Measurements from ENCODE around the gene HOXC4.

Gene HOXC4

DNA sequence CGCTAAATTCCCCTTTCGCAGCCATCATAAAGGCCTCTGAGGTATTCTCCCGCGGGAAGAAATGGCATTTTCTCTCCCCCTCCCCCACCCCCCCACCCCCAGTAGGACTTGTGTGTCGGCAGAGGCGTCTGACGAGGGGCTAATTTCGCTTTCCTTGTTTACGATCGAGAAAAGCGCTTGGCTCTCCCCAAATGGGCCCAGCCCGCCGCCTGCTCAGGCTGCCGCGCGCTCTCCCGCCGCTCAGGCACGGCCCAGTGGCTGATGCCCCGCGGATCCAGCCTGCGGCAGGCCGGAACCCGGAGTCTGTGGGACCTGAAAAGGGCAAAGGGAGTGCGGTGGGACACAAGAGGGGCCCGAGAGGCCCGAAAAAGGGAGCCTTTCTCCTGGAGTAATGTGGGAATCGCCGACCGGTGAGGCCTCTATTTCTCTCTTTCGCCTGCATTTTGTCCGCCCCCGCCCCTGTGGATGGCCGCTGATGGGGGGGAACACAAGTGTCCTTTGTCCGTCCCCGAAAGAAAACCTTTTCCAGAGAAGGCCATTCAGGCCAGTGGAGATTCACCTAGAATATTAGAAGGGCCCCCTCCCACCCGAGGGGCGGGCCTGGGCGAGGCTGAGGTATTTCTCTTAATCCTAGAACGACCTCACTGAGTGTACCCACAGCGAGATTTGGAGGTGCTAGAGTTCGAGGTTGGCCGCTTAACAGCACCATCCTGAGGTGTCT is 34.4 kb upstream of the HOXC4 start:
- Histone ChIP-seq H3K4me2 (ENCODE audit: low read length) (no peak overlapping the region), H2AFZ (no peak overlapping the region), H3K4me1 (no peaks in the 10 kb centered on the region), H3K4me3 (ENCODE audit: low read depth, low read length) (no peak overlapping the region), H3K9me3 (ENCODE audit: control insufficient read depth, low read length) (no peaks in the 10 kb centered on the region), H3K27me3 (ENCODE audit: control insufficient read depth, insufficient read depth, low read length) (peaks cover 21% of the 10 kb centered on the region), H3K79me2 (no peaks in the 10 kb centered on the region), H3K27ac (no peak overlapping the region), H3K36me3 (ENCODE audit: control insufficient read depth, insufficient read depth, low read length) (no peaks in the 10 kb centered on the region), H3K9ac (no peak overlapping the region)
- TF ChIP-seq, protein P1, sequence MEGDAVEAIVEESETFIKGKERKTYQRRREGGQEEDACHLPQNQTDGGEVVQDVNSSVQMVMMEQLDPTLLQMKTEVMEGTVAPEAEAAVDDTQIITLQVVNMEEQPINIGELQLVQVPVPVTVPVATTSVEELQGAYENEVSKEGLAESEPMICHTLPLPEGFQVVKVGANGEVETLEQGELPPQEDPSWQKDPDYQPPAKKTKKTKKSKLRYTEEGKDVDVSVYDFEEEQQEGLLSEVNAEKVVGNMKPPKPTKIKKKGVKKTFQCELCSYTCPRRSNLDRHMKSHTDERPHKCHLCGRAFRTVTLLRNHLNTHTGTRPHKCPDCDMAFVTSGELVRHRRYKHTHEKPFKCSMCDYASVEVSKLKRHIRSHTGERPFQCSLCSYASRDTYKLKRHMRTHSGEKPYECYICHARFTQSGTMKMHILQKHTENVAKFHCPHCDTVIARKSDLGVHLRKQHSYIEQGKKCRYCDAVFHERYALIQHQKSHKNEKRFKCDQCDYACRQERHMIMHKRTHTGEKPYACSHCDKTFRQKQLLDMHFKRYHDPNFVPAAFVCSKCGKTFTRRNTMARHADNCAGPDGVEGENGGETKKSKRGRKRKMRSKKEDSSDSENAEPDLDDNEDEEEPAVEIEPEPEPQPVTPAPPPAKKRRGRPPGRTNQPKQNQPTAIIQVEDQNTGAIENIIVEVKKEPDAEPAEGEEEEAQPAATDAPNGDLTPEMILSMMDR (IDR thresholded peaks at IDR 0.05) = no peak

DNA sequence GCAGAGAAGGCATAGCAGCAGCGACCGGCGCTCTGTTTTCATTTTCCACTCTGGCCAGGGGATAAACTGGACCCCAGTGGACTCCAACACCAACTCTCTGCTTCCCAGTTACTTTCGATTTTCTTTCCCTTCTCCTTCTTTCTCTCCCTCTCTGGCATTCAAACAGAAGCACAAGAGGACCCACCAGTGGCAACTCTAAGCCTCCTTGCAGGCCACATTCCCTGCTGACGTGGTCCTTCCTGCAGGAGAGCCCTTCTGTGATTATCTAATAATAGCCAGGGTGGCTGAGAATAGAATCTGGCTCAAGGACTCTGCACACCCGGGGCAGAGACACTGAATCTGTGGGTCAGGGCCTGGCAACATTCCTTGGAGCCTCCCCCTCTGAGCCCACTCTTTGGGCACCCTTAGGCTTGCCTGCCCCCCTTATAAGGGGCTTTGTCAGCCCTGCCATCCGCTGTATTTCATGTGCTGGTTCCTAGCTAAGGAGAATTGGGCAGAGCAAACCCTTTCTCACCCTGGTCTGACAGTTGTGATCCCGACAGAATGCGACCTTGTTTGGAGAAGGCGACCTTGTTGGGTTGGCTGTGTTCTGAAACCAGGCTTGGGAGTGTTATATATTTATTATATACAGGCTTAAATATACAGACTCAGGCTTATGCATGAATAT is 33.6 kb upstream of the HOXC4 start:
- Histone ChIP-seq H3K4me2 (ENCODE audit: low read length) (no peak overlapping the region), H3K9ac (no peak overlapping the region), H3K27ac (no peak overlapping the region), H3K4me1 (no peaks in the 10 kb centered on the region), H3K4me3 (ENCODE audit: low read depth, low read length) (no peak overlapping the region), H3K9me3 (ENCODE audit: control insufficient read depth, low read length) (no peaks in the 10 kb centered on the region), H2AFZ (no peak overlapping the region), H3K27me3 (ENCODE audit: control insufficient read depth, insufficient read depth, low read length) (peaks cover 21% of the 10 kb centered on the region), H3K36me3 (ENCODE audit: control insufficient read depth, insufficient read depth, low read length) (no peaks in the 10 kb centered on the region), H3K79me2 (no peaks in the 10 kb centered on the region)
- TF ChIP-seq, protein P1 (IDR thresholded peaks at IDR 0.05) = no peak

DNA sequence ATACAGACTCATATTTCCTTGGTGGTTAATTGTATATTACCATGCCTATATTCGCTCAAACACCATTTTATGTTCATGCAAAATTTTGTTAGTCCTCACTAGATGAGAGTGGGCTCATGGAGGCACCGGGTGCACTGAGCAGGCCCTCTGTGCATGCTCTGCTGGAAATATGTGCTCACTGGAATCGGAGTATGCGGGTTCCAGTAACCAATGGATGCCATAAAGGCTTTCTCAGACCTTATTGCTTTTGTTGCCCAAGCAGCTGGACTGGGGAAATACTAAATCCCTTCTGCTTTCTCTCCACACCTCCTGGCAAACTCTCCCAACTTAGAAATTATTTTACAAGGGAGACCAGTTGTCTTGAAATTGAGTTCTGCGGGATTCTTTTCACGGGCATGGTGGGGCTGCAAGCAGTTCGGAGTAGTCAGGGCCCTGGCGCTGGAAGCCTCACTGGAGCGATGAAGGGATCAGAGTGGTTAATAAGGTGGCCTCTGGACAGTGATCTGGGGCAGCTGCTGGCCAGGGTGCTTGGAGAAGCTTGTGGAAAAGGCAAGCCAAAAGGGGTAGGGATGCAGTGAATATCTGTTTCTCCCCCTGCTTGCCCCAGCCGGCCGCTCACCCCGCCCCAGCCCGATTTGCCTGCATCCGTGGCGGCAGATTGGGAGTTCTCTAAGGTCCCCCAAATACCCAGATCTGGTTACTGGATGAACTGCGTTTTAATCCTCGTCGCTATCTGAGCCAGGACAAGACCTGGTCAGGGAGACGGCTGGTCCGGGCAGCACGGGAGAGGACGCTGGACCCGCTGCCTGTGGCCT is 32.8 kb upstream of the HOXC4 start:
- Histone ChIP-seq H3K4me1 (no peaks in the 10 kb centered on the region), H3K9ac (no peak overlapping the region), H3K79me2 (no peaks in the 10 kb centered on the region), H3K4me3 (ENCODE audit: low read depth, low read length) (no peak overlapping the region), H3K9me3 (ENCODE audit: control insufficient read depth, low read length) (no peaks in the 10 kb centered on the region), H3K27ac (no peak overlapping the region), H3K36me3 (ENCODE audit: control insufficient read depth, insufficient read depth, low read length) (no peaks in the 10 kb centered on the region), H3K27me3 (ENCODE audit: control insufficient read depth, insufficient read depth, low read length) (peaks cover 14% of the 10 kb centered on the region), H2AFZ (no peak overlapping the region), H3K4me2 (ENCODE audit: low read length) (no peak overlapping the region)
- TF ChIP-seq, protein P1 (IDR thresholded peaks at IDR 0.05) = no peak

DNA sequence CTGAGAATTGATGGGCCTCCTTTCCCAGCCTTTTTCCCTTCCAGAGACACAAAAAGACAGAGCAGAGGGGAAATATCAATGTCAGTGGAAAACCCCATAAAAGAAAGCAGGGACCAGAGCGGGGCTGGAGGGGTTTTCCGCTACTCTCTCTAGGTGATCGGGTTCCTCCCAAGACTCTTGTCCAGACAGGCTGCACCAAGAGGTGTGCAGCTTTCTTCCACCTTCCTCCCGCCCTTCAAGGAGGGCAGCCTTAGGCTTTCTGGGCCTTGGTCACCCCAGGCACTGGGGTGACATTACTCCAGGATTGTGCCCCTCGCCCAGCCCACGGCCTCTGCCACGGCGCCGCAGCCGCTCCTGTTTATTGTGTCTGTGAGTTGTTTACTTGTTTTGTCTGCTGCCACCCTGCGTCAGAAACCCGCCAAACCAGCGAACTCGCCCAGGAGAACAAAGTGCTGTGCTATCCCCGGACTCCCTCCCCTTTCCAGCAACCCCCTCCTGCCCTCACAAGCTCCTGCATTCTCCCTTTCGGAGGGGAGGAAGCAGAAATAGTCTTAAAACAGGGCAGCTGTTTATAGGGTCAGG is 32.1 kb upstream of the HOXC4 start:
- TF ChIP-seq, protein P1 (IDR thresholded peaks at IDR 0.05) = no peak
- peaks cover 10% of the 10 kb centered on the region for H3K27me3 ChIP-seq (ENCODE audit: control insufficient read depth, insufficient read depth, low read length)
- no peak overlapping the region for H3K9ac ChIP-seq
- no peak overlapping the region for H2AFZ ChIP-seq
- H3K4me1 ChIP-seq = no peaks in the 10 kb centered on the region
- no peak overlapping the region for H3K4me3 ChIP-seq (ENCODE audit: low read depth, low read length)
- H3K27ac ChIP-seq = no peak overlapping the region
- no peaks in the 10 kb centered on the region for H3K9me3 ChIP-seq (ENCODE audit: control insufficient read depth, low read length)
- H3K36me3 ChIP-seq (ENCODE audit: control insufficient read depth, insufficient read depth, low read length) = no peaks in the 10 kb centered on the region
- no peaks in the 10 kb centered on the region for H3K79me2 ChIP-seq
- no peak overlapping the region for H3K4me2 ChIP-seq (ENCODE audit: low read length)

Measured in parathyroid adenoma (tissue), 2 donors.